Stomach (tissue), 4 donors: ENCODE data around the gene NKRF.

ENCODE experiments used
- POLR2A ChIP-seq, 4 donors: fragments of 450-650 bp; IDR thresholded peaks; one replicate each; pipeline ENCODE4 v1.6.1; 2016; ENCODE audit warnings: antibody characterized with exemption in 4 of 4, control low read depth in 2 of 4, mild to moderate bottlenecking in 1 of 4, moderate library complexity in 1 of 4
- POLR2AphosphoS5 ChIP-seq, 3 donors: sonication (generic); formaldehyde crosslinking; IDR thresholded peaks; one replicate each; pipeline ENCODE4 v1.6.1; 2016; ENCODE audit warnings: antibody characterized with exemption in 3 of 3
- TF ChIP-seq, protein P1 (sequence below), 7 experiments: fragments of 450-650 bp in 4 of 7; fragments of 200-600 bp in 3 of 7; sonication (generic) in 3 of 7; IDR thresholded peaks; one replicate each; pipeline ENCODE4 v1.5.1; 2016 to 2019; ENCODE audit warnings: antibody characterized with exemption in 7 of 7, control low read depth in 2 of 7, mild to moderate bottlenecking in 1 of 7

DNA sequence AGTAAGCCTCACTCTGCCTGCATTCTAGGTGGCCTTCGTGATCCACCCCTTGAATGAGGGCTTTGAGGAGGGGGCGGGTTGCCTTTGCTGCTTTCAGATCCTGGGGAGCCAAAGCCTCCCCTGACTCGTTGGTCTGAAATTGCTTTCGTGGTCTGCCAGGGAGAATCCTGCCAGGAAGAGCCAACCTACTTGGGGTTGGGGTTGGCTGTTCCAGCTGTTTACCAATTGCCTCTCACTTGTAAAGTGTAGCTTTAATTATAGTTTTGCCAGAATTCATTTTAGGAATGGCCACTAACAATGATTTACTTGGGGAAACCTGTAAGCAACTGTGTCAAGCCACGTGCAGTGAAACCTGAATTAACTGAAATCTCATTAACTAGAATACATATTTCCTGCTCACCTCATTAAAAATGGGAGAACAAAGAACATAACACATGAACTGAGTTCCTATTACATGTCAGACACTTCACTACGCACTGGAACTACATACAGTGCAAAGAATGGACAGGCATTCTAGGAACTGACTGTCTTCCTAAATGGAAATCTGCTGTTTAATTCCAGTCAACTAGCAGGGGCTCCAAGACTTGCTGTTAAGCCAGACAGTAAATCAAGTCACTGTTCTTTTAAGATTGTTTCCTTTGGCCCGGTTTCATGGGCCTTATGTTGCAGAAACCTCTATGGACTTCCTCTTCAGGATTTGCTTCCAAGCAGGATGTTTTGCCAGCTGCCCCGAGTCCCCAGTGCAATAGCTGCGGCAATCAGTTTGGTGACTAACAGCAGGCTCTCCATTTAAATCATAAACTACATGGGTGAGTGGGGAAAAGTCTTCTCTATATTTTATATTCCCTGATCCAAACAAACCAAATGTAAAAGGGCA, 16.4 kb upstream of the NKRF start:
- TF ChIP-seq, protein P1, sequence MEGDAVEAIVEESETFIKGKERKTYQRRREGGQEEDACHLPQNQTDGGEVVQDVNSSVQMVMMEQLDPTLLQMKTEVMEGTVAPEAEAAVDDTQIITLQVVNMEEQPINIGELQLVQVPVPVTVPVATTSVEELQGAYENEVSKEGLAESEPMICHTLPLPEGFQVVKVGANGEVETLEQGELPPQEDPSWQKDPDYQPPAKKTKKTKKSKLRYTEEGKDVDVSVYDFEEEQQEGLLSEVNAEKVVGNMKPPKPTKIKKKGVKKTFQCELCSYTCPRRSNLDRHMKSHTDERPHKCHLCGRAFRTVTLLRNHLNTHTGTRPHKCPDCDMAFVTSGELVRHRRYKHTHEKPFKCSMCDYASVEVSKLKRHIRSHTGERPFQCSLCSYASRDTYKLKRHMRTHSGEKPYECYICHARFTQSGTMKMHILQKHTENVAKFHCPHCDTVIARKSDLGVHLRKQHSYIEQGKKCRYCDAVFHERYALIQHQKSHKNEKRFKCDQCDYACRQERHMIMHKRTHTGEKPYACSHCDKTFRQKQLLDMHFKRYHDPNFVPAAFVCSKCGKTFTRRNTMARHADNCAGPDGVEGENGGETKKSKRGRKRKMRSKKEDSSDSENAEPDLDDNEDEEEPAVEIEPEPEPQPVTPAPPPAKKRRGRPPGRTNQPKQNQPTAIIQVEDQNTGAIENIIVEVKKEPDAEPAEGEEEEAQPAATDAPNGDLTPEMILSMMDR (IDR thresholded peaks at IDR 0.05), result no peak
- TF ChIP-seq POLR2A (IDR thresholded peaks at IDR 0.05), result no peak
- no peak for TF ChIP-seq POLR2AphosphoS5 (IDR thresholded peaks at IDR 0.05)
